NCI-H1105 (cell line): ENCODE measurements around the gene DERL2.

Experiments used
- DNase-seq: peaks from one replicate; lab custom pipeline; 2025; lab: John Stamatoyannopoulos, UW

The DERL2 gene

GRCh38 chr17:5485270-5486205, at the start of gene DERL2:
Gene DERL2, minus strand, starts transcription at chr17:5486178. Its CDS starts 17 bp downstream, at chr17:5486161.
- DNase-seq = no peak

- no peak for DNase-seq
These were observed 49.5 kb upstream of the DERL2 start for GRCh38 chr17:5535436-5535835.

DNA sequence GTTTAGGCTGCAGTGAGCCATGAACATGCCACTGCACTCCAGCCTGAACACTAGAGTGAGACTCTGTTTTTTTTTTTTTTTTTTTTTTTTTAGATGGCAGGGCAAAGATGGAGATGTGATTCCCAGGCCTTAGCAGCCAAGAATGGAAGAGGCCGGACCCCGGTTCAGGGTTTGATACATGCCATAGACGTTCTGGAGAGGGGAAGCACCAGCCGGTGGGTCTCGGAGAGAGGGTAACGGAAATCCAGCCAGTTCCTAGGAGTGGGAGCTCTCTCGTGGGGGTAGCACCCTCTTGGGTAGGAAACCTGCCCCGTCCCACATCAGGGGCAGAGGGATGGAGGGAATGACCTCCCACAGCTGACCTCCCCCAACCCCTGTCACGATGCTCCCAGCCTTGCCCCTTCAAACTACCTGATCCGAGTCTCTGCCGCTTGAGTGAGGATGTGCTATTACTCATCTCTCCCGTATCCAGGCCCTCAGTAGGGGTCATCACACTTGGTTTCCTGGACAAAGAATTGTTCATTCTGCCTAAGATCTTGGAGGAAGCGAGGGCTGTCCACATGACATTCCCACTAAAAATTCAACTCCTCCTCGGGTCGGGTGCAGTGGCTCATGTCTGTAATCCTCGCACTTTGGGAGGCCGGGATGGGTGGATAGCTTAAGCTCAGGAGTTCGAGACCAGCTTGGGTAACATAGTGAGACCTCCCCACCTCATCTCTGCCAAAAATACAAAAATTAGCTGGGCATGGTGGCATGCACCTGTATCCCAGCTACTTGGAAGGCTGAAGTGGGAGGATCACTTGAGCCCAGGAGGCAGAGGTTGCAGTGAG, 47.7 kb upstream of the DERL2 start:
- DNase-seq = no peak

GRCh38 chr17:5532581-5532980, 46.6 kb upstream of the DERL2 start:
- no peak for DNase-seq

DNA sequence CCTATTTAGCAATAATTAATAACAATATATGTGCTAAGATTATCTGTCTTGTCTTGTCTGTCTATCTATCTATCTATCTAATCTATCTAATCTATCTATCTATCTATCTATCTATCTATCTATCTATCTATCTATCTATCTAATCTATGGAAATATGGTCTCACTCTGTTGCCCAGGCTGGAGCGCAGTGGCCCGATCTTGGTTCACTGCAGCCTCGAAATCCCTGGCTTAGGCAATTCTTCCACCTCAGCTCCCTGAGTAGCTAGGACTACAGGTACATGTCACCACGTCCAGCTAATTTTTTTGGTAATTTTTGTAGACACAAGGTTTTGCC, 45.1 kb upstream of the DERL2 start:
- DNase-seq = no peak

- DNase-seq = no peak
These were observed 44.5 kb upstream of the DERL2 start for GRCh38 chr17:5530265-5531084.

DNA sequence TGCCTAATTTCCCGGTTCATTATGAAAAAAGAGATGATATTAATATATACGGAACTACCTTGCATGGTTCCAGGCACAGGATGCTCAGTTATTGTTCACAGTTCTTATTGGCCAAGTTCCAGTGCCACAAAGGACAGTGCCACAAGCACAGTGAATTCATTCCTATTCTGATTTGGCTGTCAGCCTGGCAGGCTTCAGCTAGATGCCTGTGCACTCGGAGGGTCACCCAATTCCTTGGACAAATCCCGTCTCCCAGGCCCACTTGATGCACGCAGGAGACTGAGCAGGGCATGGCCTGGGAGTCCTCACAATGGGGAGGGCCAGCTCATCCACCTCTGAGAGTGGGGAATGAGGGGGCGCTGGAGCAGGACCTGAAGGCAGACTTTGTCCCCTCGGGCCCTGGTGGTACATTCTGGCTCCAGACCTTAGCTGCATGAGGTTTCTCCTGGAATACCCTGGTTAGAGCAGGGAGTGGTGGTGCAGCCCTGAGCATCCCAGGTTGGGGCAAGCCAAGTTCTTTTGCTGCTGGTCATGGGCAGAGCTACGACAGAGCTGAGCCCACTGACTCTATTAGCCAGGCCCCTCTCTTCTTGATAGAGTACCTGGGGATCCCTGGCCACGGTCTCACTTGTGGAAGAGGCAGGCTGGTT, 41.7 kb upstream of the DERL2 start:
- DNase-seq = no peak

DNA sequence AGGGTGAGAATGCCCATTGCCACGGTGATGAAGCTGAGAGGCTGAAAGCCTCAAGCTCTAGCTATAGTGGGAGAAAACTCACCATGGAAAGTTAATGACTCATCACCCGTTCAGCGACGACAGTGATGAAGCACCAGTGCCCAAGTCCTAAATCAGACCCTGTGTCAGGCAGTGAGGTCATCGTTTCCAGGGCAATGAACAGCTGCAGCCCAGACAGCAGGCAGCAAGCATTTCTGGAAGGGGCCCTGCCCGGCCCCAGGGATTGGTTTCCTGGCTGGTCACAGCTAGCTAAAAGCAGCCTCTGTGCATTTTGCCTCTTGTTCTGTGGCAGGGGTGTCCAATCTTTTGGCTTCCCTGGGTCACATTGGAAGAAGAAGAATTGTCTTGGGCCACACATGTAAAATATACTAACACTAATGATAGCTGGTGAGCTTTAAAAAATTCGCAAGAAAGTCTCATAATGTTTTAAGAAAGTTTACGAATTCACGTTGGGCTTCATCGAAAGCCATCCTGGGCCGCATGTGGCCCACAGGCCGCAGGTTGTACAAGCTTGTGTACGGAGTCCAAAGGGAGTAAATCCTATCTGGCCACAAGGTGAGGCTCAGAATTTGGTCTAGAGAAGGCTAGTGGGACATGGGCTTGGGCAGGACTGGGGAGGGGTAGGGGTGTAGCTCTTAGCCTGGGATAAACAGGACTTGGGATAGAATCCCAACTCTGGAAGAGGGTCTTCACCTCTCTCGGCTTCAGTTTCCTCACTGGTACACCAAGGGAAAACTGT, 41.0 kb upstream of the DERL2 start:
- no peak for DNase-seq

DNA sequence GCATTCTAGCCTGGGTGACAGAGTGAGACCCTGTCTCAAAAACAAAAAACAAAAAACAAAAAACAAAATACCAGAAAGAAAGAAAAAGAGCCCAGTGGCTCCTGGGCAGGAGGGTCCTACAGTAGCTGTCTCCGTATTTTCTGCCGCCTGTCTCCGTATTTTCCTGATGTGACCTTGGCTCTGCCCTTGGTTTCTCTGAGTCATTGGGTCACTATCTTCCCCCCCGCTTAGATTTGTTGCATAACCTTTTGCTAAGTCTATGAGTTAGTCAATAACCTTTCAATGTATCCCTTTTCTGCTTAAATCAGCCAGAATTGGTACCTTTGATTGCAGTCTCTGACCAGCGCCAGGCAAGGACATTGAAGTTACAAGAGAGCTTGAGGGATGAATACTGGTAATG, 37.3 kb upstream of the DERL2 start:
- no peak for DNase-seq

DNA sequence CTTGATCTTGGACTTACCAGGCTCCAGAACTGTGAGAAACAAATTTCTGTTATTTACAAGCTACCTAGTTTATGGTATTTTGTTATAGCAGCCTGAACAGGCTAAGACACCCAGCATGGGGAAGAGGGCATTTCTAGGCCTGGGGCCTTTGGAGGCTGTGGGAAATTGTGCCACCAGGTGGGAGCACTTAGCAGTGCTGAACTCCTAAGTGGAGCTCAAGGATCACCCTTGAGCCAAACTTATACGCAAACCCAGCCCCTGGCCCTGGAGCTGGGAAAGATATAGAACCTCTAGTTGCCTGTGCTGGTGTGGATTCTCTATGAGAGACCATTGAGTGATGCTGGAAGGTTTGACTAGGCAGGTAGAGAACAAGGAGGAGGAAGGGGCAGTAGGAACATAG, 36.5 kb upstream of the DERL2 start:
- DNase-seq = no peak

DNA sequence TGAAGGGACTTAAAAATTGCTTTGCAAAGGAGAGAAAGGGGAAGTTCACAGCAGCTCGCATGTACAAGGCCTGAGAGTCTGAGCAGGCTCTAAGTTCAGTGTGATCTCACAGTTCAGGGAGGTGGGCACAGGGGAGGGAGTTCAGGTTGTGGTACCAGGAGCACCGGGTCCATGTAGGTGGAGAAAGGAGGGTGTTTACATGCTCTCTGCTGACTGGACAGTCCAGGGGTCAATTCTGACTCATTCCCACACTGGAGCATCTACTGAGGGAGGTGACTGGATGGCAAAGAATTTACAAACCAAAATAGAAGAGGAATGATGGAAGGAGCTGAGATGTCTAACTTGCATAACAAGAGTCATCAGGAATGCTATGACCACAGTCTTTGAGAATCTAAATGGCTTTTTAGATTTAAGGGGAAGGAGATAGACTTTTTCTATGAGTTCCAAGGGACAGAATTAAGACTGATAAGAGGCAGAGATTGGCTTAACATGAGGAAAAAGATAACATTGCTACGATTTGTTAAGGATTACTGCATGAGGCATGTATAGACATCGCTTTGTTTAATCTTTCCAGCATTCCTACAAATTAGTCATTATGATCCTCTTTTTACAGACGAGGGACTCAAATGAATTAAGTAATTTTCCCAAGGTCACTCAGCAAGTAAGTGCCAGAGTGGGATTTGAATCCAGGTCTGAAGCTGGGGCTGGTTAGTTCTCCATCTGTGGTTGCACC, 30.2 kb upstream of the DERL2 start:
- DNase-seq = no peak

- no peak for DNase-seq
These were observed 29.0 kb upstream of the DERL2 start for GRCh38 chr17:5514976-5515375.

GRCh38 chr17:5513628-5514027, 27.6 kb upstream of the DERL2 start:
- DNase-seq = no peak

- DNase-seq = no peak
These were observed 25.6 kb upstream of the DERL2 start for GRCh38 chr17:5511401-5512225.

DNA sequence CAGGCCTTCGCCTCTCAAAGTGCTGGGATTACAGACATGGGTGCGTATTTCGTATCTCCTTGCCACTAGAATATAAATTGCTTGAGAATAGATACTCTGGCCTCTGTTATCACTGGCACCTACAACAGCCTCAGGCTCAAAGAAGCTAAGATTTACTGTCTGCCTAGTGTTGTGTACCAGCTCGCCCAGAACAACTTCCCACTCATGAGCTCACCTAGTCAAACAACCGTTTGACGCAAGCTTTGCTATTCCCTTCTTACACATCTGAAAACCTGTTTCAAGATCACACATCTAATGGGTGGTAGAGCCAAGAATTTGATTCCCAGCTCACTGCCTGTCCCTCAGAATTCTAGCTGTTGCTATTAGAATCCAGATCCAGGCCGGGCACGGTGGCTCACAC, 24.8 kb upstream of the DERL2 start:
- DNase-seq = no peak

GRCh38 chr17:5509482-5509881, 23.5 kb upstream of the DERL2 start:
- DNase-seq = no peak

- peak; percentile 66 for DNase-seq
These were observed 22.8 kb upstream of the DERL2 start for GRCh38 chr17:5508810-5509209.

DNA sequence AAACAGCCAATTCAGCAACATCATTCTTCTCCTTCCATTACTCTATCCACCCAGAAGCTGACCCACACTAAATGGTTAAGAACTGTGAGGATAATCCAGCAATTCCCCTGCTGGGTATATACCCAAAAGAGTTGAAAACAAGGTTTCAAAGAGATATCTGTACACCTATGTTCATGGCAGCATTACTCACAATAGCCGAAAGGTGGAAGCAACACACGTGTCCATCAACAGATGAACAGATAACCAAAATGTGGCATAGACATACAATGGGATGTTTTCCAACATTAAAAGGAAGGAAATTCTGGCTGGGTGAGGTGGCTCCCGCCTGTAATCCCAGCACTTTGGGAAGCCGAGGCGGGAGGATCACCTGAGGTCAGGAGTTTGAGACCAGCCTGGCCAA, 20.3 kb upstream of the DERL2 start:
- no peak for DNase-seq

DNA sequence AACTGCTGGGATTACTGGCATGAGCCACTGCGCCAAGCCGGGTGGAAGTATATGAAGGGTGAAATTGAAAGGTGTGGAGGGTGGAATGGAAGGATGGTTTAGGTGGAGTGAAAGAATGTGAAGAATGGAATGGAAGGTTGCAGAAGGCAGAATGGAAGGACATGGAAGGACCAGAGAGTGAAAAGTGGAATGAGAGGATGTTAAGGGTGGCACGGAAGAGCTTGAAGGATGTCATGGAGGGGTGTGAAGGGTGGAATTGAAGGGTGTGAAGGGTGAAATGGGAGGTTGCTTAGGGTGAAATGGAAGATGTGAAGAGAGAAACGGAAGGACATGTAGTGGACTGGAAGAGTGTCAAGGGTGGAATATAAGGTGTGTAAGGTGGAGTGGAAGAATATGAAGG, 16.6 kb upstream of the DERL2 start:
- DNase-seq = no peak
